KMS-11 (cell line): ENCODE measurements around the gene SUN5.
"Not testable (repeated sequence)": the region's sequence is repeated elsewhere in the genome, so short reads cannot be mapped to it uniquely, and the experiment has no call there.

Source experiments
- H2AFZ ChIP-seq: fragments of 200-600 bp; sonication (generic); 2 replicates; pipeline ENCODE4 v1.6.1; 2016; ENCODE audit warnings: antibody characterized with exemption, mixed run types, low read depth
- H3K27ac ChIP-seq: fragments of 200-600 bp; sonication (generic); 2 replicates; pipeline ENCODE4 v1.6.1; 2016; ENCODE audit warnings: mild to moderate bottlenecking, mixed run types
- H3K27me3 ChIP-seq: fragments of 200-600 bp; sonication (generic); 2 replicates; pipeline ENCODE4 v1.6.1; 2017; ENCODE audit warnings: mild to moderate bottlenecking, low read depth, mixed run types, moderate library complexity; ENCODE audit not compliant: insufficient read depth
- H3K36me3 ChIP-seq: fragments of 200-600 bp; sonication (generic); 2 replicates; pipeline ENCODE4 v1.6.1; 2017; ENCODE audit warnings: mild to moderate bottlenecking, mixed run types; ENCODE audit not compliant: insufficient read depth
- H3K4me1 ChIP-seq: fragments of 200-600 bp; sonication (generic); 2 replicates; pipeline ENCODE4 v1.6.1; 2016; ENCODE audit warnings: mild to moderate bottlenecking, low read depth, mixed run types; ENCODE audit not compliant: poor library complexity, severe bottlenecking
- H3K4me2 ChIP-seq: fragments of 200-600 bp; sonication (generic); 2 replicates; pipeline ENCODE4 v1.7.0; 2016; ENCODE audit warnings: mild to moderate bottlenecking, mixed run types
- H3K4me3 ChIP-seq: fragments of 200-600 bp; sonication (generic); IDR thresholded peaks from 2 replicates; pipeline ENCODE4 v1.6.1; 2017; ENCODE audit warnings: low read depth, low read length, mixed read lengths; ENCODE audit not compliant: insufficient read depth
- H3K79me2 ChIP-seq: fragments of 200-600 bp; sonication (generic); 2 replicates; pipeline ENCODE4 v1.6.1; 2016; ENCODE audit warnings: low read depth, mixed run types; ENCODE audit not compliant: insufficient read depth
- H3K9ac ChIP-seq: fragments of 200-600 bp; sonication (generic); 2 replicates; pipeline ENCODE4 v1.6.1; 2016; ENCODE audit warnings: mild to moderate bottlenecking, mixed run types
- H4K20me1 ChIP-seq: fragments of 200-600 bp; sonication (generic); 2 replicates; pipeline ENCODE4 v1.6.1; 2016; ENCODE audit warnings: mild to moderate bottlenecking, mixed run types; ENCODE audit not compliant: insufficient read depth
- CTCF ChIP-seq: fragments of 200-600 bp; sonication (generic); conservative IDR thresholded peaks from 2 replicates; pipeline ENCODE4 v1.6.1; 2017; ENCODE audit warnings: low read depth, mild to moderate bottlenecking, antibody characterized with exemption, low read length, moderate library complexity, mixed read lengths

SUN5 gene

GRCh38 chr20:32964575-32964974 lies 39.7 kb downstream of the SUN5 start:
- no peak for TF ChIP-seq CTCF
- no peak overlapping the region for H3K4me2 ChIP-seq
- no peaks in the 10 kb centered on the region for H4K20me1 ChIP-seq
- no peaks in the 10 kb centered on the region for H3K36me3 ChIP-seq
- no peak overlapping the region for H2AFZ ChIP-seq
- H3K27me3 ChIP-seq, result no peaks in the 10 kb centered on the region
- no peaks in the 10 kb centered on the region for H3K79me2 ChIP-seq
- H3K4me3 ChIP-seq, result no peak overlapping the region
- no peak overlapping the region for H3K9ac ChIP-seq
- peaks cover 14% of the 10 kb centered on the region for H3K4me1 ChIP-seq
- no peak overlapping the region for H3K27ac ChIP-seq

GRCh38 chr20:32963176-32963575 lies 41.1 kb downstream of the SUN5 start:
- Histone ChIP-seq H3K4me3 (no peak overlapping the region), H2AFZ (no peak overlapping the region), H3K27me3 (no peaks in the 10 kb centered on the region), H3K4me2 (no peak overlapping the region), H3K4me1 (peaks cover 14% of the 10 kb centered on the region), H3K27ac (no peak overlapping the region), H3K9ac (no peak overlapping the region), H4K20me1 (no peaks in the 10 kb centered on the region), H3K79me2 (no peaks in the 10 kb centered on the region), H3K36me3 (no peaks in the 10 kb centered on the region)
- TF ChIP-seq CTCF, result no peak

GRCh38 chr20:32962646-32963045 lies 41.6 kb downstream of the SUN5 start:
- not testable (repeated sequence) for H3K4me3 ChIP-seq, H4K20me1 ChIP-seq, H2AFZ ChIP-seq, H3K27ac ChIP-seq, H3K79me2 ChIP-seq, H3K27me3 ChIP-seq, H3K9ac ChIP-seq, H3K36me3 ChIP-seq, H3K4me2 ChIP-seq
- peaks cover 11% of the 10 kb centered on the region for H3K4me1 ChIP-seq

GRCh38 chr20:32962053-32962452 lies 42.2 kb downstream of the SUN5 start:
- Histone ChIP-seq H3K36me3 (no peaks in the 10 kb centered on the region), H2AFZ (no peak overlapping the region), H3K79me2 (no peaks in the 10 kb centered on the region), H3K4me1 (peaks cover 5% of the 10 kb centered on the region), H3K27me3 (no peaks in the 10 kb centered on the region), H3K27ac (no peak overlapping the region), H4K20me1 (no peaks in the 10 kb centered on the region), H3K9ac (no peak overlapping the region), H3K4me2 (no peak overlapping the region), H3K4me3 (no peak overlapping the region)
- no peak for TF ChIP-seq CTCF

- H3K9ac ChIP-seq, result no peak overlapping the region
- no peaks in the 10 kb centered on the region for H3K4me1 ChIP-seq
- no peaks in the 10 kb centered on the region for H3K79me2 ChIP-seq
- TF ChIP-seq CTCF, result no peak
- H3K36me3 ChIP-seq, result no peaks in the 10 kb centered on the region
- H2AFZ ChIP-seq, result no peak overlapping the region
- no peaks in the 10 kb centered on the region for H4K20me1 ChIP-seq
- no peaks in the 10 kb centered on the region for H3K27me3 ChIP-seq
- no peak overlapping the region for H3K4me3 ChIP-seq
- no peak overlapping the region for H3K4me2 ChIP-seq
- H3K27ac ChIP-seq, result no peak overlapping the region
Measured at GRCh38 chr20:32960849-32961731, 43.1 kb downstream of the SUN5 start.
